ENCODE measurements around the gene DNAH9.

The DNAH9 gene

GRCh38 chr17:11598274-11599221 lies at the start of gene DNAH9:
TSS of gene DNAH9 (plus strand) at chr17:11598470. CDS start at chr17:11598499, 29 bp downstream.
- peak; percentile 70 for DNase-seq

DNA sequence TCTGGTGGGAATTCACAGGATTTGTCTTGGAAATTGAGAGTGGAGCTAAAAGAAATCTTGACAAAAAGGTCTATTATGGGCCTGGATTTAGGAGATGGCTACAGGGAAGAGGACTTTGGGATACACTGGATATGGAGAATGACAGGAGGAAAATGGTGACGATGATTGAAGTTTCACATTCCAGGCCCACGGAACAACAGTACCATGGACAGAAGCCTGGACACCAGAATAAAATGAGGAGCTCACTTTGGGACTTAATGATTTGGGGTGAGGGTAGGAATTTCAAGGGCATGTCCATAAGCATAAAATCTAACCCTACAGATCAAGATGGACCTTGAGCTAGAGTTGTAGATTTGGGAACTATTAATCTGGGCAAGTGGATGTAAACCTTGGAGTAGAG lies 47.8 kb upstream of the DNAH9 start:
- DNase-seq = no peak

DNA sequence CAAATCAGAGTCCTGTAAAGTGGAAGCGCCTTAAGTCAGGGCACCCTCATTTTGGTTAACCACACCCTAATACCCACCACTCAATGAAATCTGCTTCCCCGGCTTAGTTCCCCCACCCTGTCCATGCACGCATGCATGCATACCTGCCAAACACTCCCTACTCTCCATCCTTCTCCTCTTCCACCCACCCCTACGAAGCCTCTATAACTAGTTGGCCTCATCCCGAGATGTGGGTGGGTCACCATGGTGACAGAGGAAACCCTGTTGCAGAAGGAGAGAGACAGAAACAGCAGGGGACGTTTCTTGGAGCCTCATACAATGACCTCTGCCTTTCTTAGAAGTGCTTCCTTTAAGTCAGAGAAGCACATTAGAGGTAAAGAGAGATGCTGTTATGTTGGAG lies 46.8 kb upstream of the DNAH9 start:
- DNase-seq = no peak

- DNase-seq = no peak
These were observed 45.1 kb upstream of the DNAH9 start for GRCh38 chr17:11553135-11553534.

DNA sequence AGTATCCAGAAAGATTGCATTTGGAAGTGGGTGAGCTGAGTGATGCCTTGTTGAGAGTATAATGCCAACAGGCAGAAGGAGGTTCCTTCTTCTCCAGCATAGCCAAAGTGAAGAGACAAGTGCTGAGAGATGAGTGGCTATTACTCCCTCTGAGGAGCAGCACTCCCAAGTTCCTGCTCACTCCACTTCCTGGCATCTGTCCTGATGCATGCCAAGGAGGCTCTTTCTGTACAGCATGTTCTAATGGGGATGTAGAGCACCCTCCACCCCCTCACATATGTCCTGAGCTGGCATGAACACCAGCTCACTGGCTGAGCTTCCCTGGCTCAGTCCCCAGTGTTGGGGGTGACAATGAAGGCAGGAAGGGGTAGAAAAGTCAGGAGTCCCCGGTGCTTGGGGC lies 44.2 kb upstream of the DNAH9 start:
- no peak for DNase-seq

- no peak for DNase-seq
These were observed 43.7 kb upstream of the DNAH9 start for GRCh38 chr17:11554542-11554941.

DNA sequence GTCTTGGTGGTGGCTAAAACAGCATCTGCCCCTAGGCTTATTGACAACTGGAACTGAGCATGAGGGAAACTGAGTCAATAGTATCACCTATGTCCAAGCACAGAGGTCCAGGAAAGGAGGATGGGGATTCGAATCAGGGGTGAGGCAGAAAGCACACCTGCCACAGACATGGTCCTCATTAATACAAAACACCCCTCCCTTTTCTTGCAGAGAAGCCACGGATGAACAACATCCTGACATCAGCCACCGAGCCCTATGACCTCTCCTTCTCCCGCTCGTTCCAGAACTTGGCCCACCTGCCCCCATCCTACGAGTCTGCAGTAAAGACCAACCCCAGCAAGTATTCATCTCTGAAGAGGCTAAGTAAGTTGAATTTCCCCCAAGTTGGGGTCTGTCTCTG lies 42.7 kb upstream of the DNAH9 start:
- no peak for DNase-seq

DNA sequence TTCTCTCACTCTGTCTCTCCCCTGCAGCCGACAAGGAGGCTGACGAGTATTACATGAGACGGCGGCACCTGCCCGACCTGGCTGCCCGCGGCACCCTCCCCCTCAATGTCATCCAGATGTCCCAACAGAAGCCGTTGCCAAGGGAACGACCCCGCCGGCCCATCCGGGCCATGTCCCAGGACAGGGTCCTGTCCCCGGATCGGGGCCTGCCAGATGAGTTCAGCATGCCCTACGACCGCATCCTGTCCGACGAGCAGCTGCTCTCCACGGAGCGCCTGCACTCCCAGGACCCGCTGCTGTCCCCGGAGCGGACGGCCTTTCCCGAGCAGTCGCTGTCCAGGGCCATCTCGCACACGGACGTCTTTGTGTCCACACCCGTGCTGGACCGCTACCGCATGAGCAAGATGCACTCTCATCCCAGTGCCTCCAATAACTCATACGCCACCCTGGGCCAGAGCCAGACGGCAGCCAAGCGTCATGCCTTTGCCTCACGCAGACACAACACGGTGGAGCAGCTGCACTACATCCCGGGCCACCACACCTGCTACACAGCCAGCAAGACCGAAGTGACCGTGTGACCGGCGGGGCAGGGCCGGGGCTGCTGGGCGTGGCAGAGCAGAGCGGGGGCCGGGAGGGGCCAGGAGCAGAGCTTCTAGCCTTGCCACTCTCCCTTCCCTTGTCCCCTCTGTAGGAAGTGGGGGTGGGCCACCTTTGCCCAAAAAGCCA lies 40.4 kb upstream of the DNAH9 start:
- DNase-seq = no peak

- no peak for DNase-seq
These were observed 39.5 kb upstream of the DNAH9 start for GRCh38 chr17:11558681-11559234.

- no peak for DNase-seq
These were observed 38.7 kb upstream of the DNAH9 start for GRCh38 chr17:11559601-11560000.

DNA sequence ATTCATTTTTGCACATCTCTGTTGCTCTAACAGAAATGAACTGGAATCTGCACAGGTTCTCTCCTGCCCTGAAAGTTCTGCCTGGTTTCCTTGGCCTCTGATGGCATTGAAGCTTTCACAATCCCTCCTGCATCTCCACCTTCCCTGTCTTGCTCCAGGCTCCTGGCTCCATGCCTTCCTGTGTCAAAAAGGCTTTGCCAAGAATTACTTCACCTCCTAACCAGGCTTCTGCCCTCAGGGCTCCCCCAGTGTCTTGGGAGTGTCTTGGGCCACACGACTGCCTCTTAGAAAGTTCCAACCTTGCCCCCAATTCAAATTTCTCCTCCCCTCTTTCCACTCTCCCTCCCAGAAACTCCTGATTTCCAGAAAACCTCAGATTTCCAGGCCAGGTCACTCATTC lies 37.0 kb upstream of the DNAH9 start:
- no peak for DNase-seq

GRCh38 chr17:11561702-11562101 lies 36.6 kb upstream of the DNAH9 start:
- no peak for DNase-seq

GRCh38 chr17:11564589-11565380 lies 33.5 kb upstream of the DNAH9 start:
- DNase-seq = no peak

GRCh38 chr17:11565591-11565990 lies 32.7 kb upstream of the DNAH9 start:
- no peak for DNase-seq

DNA sequence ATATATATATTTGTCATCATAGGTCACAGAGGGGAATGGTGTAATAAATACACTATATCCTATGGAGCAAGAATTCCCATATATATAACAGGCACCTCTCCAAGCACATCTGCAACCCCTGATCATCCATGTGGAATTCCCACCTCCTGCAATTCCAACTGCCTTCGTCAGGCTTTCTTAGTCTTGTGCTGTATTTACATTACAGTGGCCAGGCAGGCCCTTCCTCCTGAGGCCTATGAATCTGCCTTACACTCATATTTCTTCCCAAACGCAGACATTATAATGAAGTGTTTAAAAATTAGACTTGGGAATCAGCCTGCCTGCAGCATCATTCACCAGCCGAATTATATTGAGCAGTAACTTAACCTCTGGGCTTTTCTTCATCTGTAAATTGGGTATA lies 19.3 kb upstream of the DNAH9 start:
- no peak for DNase-seq

DNA sequence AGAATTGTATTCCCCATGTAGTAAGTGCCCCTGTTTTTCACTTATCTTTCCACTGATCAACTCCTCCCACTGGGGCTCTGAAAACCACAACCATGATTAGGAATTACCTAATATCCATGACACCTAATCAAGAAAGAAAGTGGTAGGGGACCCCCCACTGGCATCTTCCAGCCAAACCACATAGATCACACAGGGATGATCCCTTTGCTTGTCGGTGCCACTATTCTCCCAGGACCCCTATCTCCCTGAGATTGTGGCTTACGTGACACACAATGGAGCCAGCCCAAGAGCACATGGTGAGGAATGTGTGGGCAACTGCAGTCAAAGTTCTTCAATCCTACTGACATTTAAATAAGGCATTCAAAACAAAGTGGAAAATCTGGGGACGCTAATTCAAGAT lies 17.6 kb upstream of the DNAH9 start:
- DNase-seq = no peak

- DNase-seq = no peak
These were observed 16.1 kb upstream of the DNAH9 start for GRCh38 chr17:11582217-11582616.

- no peak for DNase-seq
These were observed 14.8 kb upstream of the DNAH9 start for GRCh38 chr17:11583306-11583992.

DNA sequence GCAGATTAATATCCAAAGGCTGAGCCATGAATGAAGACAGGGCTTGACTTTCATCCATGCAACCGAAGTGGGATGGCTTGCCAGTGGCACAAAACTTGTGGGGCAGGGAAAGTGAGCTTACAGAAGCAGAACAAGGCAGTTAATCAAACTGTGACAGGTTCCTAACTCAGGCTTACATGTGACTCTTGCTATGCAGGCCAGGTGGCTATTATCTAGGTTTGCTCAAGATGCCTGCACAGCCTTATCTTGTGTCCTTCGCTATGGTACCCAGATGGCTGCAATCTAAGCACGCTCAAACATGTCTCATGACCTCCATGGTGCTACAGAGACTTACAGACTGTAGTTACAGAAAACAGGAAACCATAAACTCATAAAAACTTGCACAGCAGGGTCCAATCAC lies 8.6 kb upstream of the DNAH9 start:
- DNase-seq = no peak

GRCh38 chr17:11601661-11602060 lies 3.4 kb downstream of the DNAH9 start:
- DNase-seq = no peak

- DNase-seq = no peak
These were observed 10.1 kb downstream of the DNAH9 start for GRCh38 chr17:11608396-11608795.

- no peak for DNase-seq
These were observed 12.8 kb downstream of the DNAH9 start for GRCh38 chr17:11610999-11611566.
